ENCODE results near the gene SH3D19. TPM values are rescaled to one million over a fixed set of nuclear protein-coding genes. Genes with fewer than 3 reads are reported as not detected.

The SH3D19 gene
- total RNA-seq, 2 donors from 2014 or later: 0.74 TPM; not detected in 1

- Mint-ChIP-seq H3K36me3 (ENCODE audit: insufficient read depth in 2 of 2) (no peaks in the 10 kb centered on the region), H3K27ac (no peak overlapping the region), H3K4me3 (no peak overlapping the region), H3K9me3 (no peaks in the 10 kb centered on the region), H3K4me1 (ENCODE audit: low read depth) (no peaks in the 10 kb centered on the region), H3K27me3 (ENCODE audit: low read depth) (peaks cover 14% of the 10 kb centered on the region)
- no peak for ATAC-seq (replicated peaks in 1 of 2)
- DNase-seq: no peak
Measured at GRCh38 chr4:151182455-151182996, 142.9 kb downstream of the SH3D19 start.

GRCh38 chr4:151176685-151177084 is 148.7 kb downstream of the SH3D19 start:
- Mint-ChIP-seq H3K27me3 (ENCODE audit: low read depth) (no peaks in the 10 kb centered on the region), H3K9me3 (no peaks in the 10 kb centered on the region), H3K27ac (no peak overlapping the region), H3K36me3 (ENCODE audit: insufficient read depth in 2 of 2) (no peaks in the 10 kb centered on the region), H3K4me1 (ENCODE audit: low read depth) (no peaks in the 10 kb centered on the region), H3K4me3 (no peak overlapping the region)
- DNase-seq: no peak
- no peak for ATAC-seq (replicated peaks in 1 of 2)

GRCh38 chr4:151175754-151176631 is 149.4 kb downstream of the SH3D19 start:
- ATAC-seq (replicated peaks in 1 of 2) (no peak), DNase-seq (no peak)
- H3K9me3 Mint-ChIP-seq: no peaks in the 10 kb centered on the region
- H3K4me1 Mint-ChIP-seq (ENCODE audit: low read depth): no peaks in the 10 kb centered on the region
- no peak overlapping the region for H3K27ac Mint-ChIP-seq
- no peaks in the 10 kb centered on the region for H3K36me3 Mint-ChIP-seq (ENCODE audit: insufficient read depth in 2 of 2)
- no peak overlapping the region for H3K4me3 Mint-ChIP-seq
- no peaks in the 10 kb centered on the region for H3K27me3 Mint-ChIP-seq (ENCODE audit: low read depth)

- Mint-ChIP-seq H3K36me3 (ENCODE audit: insufficient read depth in 2 of 2) (no peaks in the 10 kb centered on the region), H3K27ac (no peak overlapping the region), H3K9me3 (no peaks in the 10 kb centered on the region), H3K27me3 (ENCODE audit: low read depth) (no peaks in the 10 kb centered on the region), H3K4me3 (no peak overlapping the region), H3K4me1 (ENCODE audit: low read depth) (no peaks in the 10 kb centered on the region)
- DNase-seq: no peak
- ATAC-seq (replicated peaks in 1 of 2): no peak
Measured at GRCh38 chr4:151175233-151175632, 150.2 kb downstream of the SH3D19 start.

- H3K36me3 Mint-ChIP-seq (ENCODE audit: insufficient read depth in 2 of 2): no peaks in the 10 kb centered on the region
- H3K27me3 Mint-ChIP-seq (ENCODE audit: low read depth): peaks cover 2% of the 10 kb centered on the region
Measured at GRCh38 chr4:151174784-151175183, 150.6 kb downstream of the SH3D19 start.

GRCh38 chr4:151173871-151174270 is 151.5 kb downstream of the SH3D19 start:
- H3K4me3 Mint-ChIP-seq: no peak overlapping the region
- ATAC-seq (replicated peaks in 1 of 2): no peak
- peaks cover 12% of the 10 kb centered on the region for H3K27me3 Mint-ChIP-seq (ENCODE audit: low read depth)
- no peaks in the 10 kb centered on the region for H3K9me3 Mint-ChIP-seq
- DNase-seq: no peak
- H3K4me1 Mint-ChIP-seq (ENCODE audit: low read depth): no peaks in the 10 kb centered on the region
- H3K27ac Mint-ChIP-seq: no peak overlapping the region
- no peaks in the 10 kb centered on the region for H3K36me3 Mint-ChIP-seq (ENCODE audit: insufficient read depth in 2 of 2)

More at GRCh38 chr4:151174784-151175183, 150.6 kb downstream of the SH3D19 start:
- Mint-ChIP-seq H3K4me1 (ENCODE audit: low read depth) (no peaks in the 10 kb centered on the region), H3K9me3 (no peaks in the 10 kb centered on the region), H3K4me3 (no peak overlapping the region), H3K27ac (no peak overlapping the region)
- no peak for ATAC-seq (replicated peaks in 1 of 2)
- DNase-seq: no peak

- Mint-ChIP-seq H3K9me3 (no peaks in the 10 kb centered on the region), H3K36me3 (ENCODE audit: insufficient read depth in 2 of 2) (no peaks in the 10 kb centered on the region), H3K4me3 (no peak overlapping the region), H3K27me3 (ENCODE audit: low read depth) (peaks cover 25% of the 10 kb centered on the region), H3K4me1 (ENCODE audit: low read depth) (no peaks in the 10 kb centered on the region), H3K27ac (no peak overlapping the region)
- DNase-seq (no peak), ATAC-seq (replicated peaks in 1 of 2) (no peak)
Measured at GRCh38 chr4:151169900-151170299, 155.5 kb downstream of the SH3D19 start.

GRCh38 chr4:151169223-151169622 is 156.2 kb downstream of the SH3D19 start:
- DNase-seq: no peak

GRCh38 chr4:151167561-151167960 is 157.8 kb downstream of the SH3D19 start:
- Mint-ChIP-seq H3K27ac (no peak overlapping the region), H3K9me3 (no peaks in the 10 kb centered on the region), H3K36me3 (ENCODE audit: insufficient read depth in 2 of 2) (no peaks in the 10 kb centered on the region), H3K27me3 (ENCODE audit: low read depth) (peaks cover 25% of the 10 kb centered on the region), H3K4me1 (ENCODE audit: low read depth) (no peaks in the 10 kb centered on the region), H3K4me3 (no peak overlapping the region)
- DNase-seq (no peak), ATAC-seq (replicated peaks in 1 of 2) (no peak)

More at GRCh38 chr4:151169223-151169622, 156.2 kb downstream of the SH3D19 start:
- no peak overlapping the region for H3K4me3 Mint-ChIP-seq
- peaks cover 25% of the 10 kb centered on the region for H3K27me3 Mint-ChIP-seq (ENCODE audit: low read depth)
- H3K27ac Mint-ChIP-seq: no peak overlapping the region
- no peaks in the 10 kb centered on the region for H3K9me3 Mint-ChIP-seq
- no peak for ATAC-seq (replicated peaks in 1 of 2)
- H3K4me1 Mint-ChIP-seq (ENCODE audit: low read depth): no peaks in the 10 kb centered on the region
- H3K36me3 Mint-ChIP-seq (ENCODE audit: insufficient read depth in 2 of 2): no peaks in the 10 kb centered on the region

GRCh38 chr4:151166636-151167035 is 158.8 kb downstream of the SH3D19 start:
- Mint-ChIP-seq H3K27ac (no peak overlapping the region), H3K9me3 (no peaks in the 10 kb centered on the region), H3K4me3 (no peak overlapping the region), H3K27me3 (ENCODE audit: low read depth) (peaks cover 29% of the 10 kb centered on the region), H3K36me3 (ENCODE audit: insufficient read depth in 2 of 2) (no peaks in the 10 kb centered on the region), H3K4me1 (ENCODE audit: low read depth) (no peaks in the 10 kb centered on the region)
- no peak for DNase-seq
- no peak for ATAC-seq (replicated peaks in 1 of 2)

- no peak overlapping the region for H3K27ac Mint-ChIP-seq
- no peak for DNase-seq
- no peaks in the 10 kb centered on the region for H3K4me1 Mint-ChIP-seq (ENCODE audit: low read depth)
- no peaks in the 10 kb centered on the region for H3K9me3 Mint-ChIP-seq
- no peak for ATAC-seq (replicated peaks in 1 of 2)
- peaks cover 29% of the 10 kb centered on the region for H3K27me3 Mint-ChIP-seq (ENCODE audit: low read depth)
- no peaks in the 10 kb centered on the region for H3K36me3 Mint-ChIP-seq (ENCODE audit: insufficient read depth in 2 of 2)
- no peak overlapping the region for H3K4me3 Mint-ChIP-seq
Measured at GRCh38 chr4:151165205-151166000, 160.0 kb downstream of the SH3D19 start.

- DNase-seq: no peak
- Mint-ChIP-seq H3K27ac (no peak overlapping the region), H3K36me3 (ENCODE audit: insufficient read depth in 2 of 2) (no peaks in the 10 kb centered on the region), H3K27me3 (ENCODE audit: low read depth) (peaks cover 22% of the 10 kb centered on the region), H3K4me3 (no peak overlapping the region), H3K9me3 (no peaks in the 10 kb centered on the region), H3K4me1 (ENCODE audit: low read depth) (no peaks in the 10 kb centered on the region)
- no peak for ATAC-seq (replicated peaks in 1 of 2)
Measured at GRCh38 chr4:151163855-151164254, 161.6 kb downstream of the SH3D19 start.

GRCh38 chr4:151158979-151159378 is 166.4 kb downstream of the SH3D19 start:
- H3K27me3 Mint-ChIP-seq (ENCODE audit: low read depth): peaks cover 9% of the 10 kb centered on the region
- H3K27ac Mint-ChIP-seq: no peak overlapping the region
- ATAC-seq (replicated peaks in 1 of 2): no peak
- H3K9me3 Mint-ChIP-seq: no peaks in the 10 kb centered on the region
- H3K4me3 Mint-ChIP-seq: no peak overlapping the region
- H3K36me3 Mint-ChIP-seq (ENCODE audit: insufficient read depth in 2 of 2): no peaks in the 10 kb centered on the region
- H3K4me1 Mint-ChIP-seq (ENCODE audit: low read depth): no peaks in the 10 kb centered on the region
- DNase-seq: no peak

Data from activated T-cell treated with anti-CD3 and anti-CD28 coated beads, Interleukin-2, amount 50 U/mL, for 72 hours (primary cell).